MCF 10A (cell line): ENCODE results near the gene COL23A1. TPM values are rescaled to one million over a fixed set of nuclear protein-coding genes. Genes with fewer than 3 reads are reported as not detected.
A peak's percentile ranks its signal among the peaks of the same experiment; 100 is the strongest.

Source experiments
- BruUV-seq: library from RNA; stranded (reverse); fragments of 400-500 nt; replicated peaks from 2 replicates; lab custom pipeline; 2021; lab: Mats Ljungman, UMichigan
- CTCF ChIA-PET: fragments of 300-600 bp; sonication (Branson Sonifier 250); formaldehyde crosslinking; extraction: SDS; loops from one replicate; lab custom pipeline; 2021; ENCODE audit warnings: antibody characterized with exemption, inconsistent platforms; lab: Yijun Ruan, JAX
- POLR2A ChIA-PET: fragments of 300-600, 350-650 bp; sonication (Branson Sonifier 250); formaldehyde crosslinking; extraction: SDS; loops from one replicate; lab custom pipeline; 2020; ENCODE audit warnings: antibody characterized with exemption, inconsistent platforms; lab: Yijun Ruan, JAX
- DNase-seq: peaks from one replicate; pipeline ENCODE4 v3.0.0-alpha.2; 2018; ENCODE audit not compliant: unreplicated experiment
- H3K27ac Mint-ChIP-seq: one replicate; pipeline ENCODE4 v1.8.0; 2022; ENCODE audit warnings: mild to moderate bottlenecking, low read depth, mixed read lengths; ENCODE audit not compliant: unreplicated experiment
- H3K27me3 Mint-ChIP-seq: one replicate; pipeline ENCODE4 v1.8.0; 2022; ENCODE audit warnings: mixed read lengths; ENCODE audit not compliant: insufficient read depth, unreplicated experiment
- H3K36me3 Mint-ChIP-seq: one replicate; pipeline ENCODE4 v1.8.0; 2022; ENCODE audit warnings: mild to moderate bottlenecking, moderate library complexity, mixed read lengths; ENCODE audit not compliant: insufficient read depth, unreplicated experiment
- H3K4me1 Mint-ChIP-seq: one replicate; pipeline ENCODE4 v1.8.0; 2022; ENCODE audit warnings: mixed read lengths; ENCODE audit not compliant: insufficient read depth, unreplicated experiment
- H3K4me3 Mint-ChIP-seq: one replicate; pipeline ENCODE4 v1.8.0; 2022; ENCODE audit warnings: mild to moderate bottlenecking, moderate library complexity, mixed read lengths; ENCODE audit not compliant: unreplicated experiment
- H3K9me3 Mint-ChIP-seq: one replicate; pipeline ENCODE4 v1.8.0; 2022; ENCODE audit warnings: mixed read lengths; ENCODE audit not compliant: unreplicated experiment
- CTCF ChIP-seq: fragments of 200-600 bp; IDR thresholded peaks from one replicate; pipeline ENCODE4 v1.8.0; 2022; ENCODE audit warnings: antibody characterized with exemption, mild to moderate bottlenecking; ENCODE audit not compliant: unreplicated experiment
- intact Hi-C: fragments of 100-400 bp; cut with micrococcal nuclease; formaldehyde crosslinking; loops from 2 replicates; pipeline ENCODE4 v1.14.1; 2022
- total RNA-seq: library from RNA; stranded (reverse); gene quantifications from 2 replicates; pipeline ENCODE4 v1.2.3, GENCODE V29; 2022

COL23A1 gene
- total RNA-seq, 1 experiment from 2014 or later = not detected

GRCh38 chr5:178307267-178308045, 282.7 kb downstream of the COL23A1 start:
- Mint-ChIP-seq H3K36me3 (peaks cover 6% of the 10 kb centered on the region), H3K4me3 (no peak overlapping the region), H3K27me3 (peaks cover 24% of the 10 kb centered on the region), H3K9me3 (no peaks in the 10 kb centered on the region), H3K4me1 (no peaks in the 10 kb centered on the region), H3K27ac (no peak overlapping the region)
- TF ChIP-seq CTCF = no peak
- ChIA-PET CTCF (interaction anchor here (1.2 kb wide), 1 partner anchor 156 kb away, joined by 3 read pairs; no protein-coding TSS in a partner anchor), POLR2A (no interaction called here)
- intact Hi-C loops = no loop called here
- DNase-seq = no peak
- BruUV-seq = no TSS peak

DNA sequence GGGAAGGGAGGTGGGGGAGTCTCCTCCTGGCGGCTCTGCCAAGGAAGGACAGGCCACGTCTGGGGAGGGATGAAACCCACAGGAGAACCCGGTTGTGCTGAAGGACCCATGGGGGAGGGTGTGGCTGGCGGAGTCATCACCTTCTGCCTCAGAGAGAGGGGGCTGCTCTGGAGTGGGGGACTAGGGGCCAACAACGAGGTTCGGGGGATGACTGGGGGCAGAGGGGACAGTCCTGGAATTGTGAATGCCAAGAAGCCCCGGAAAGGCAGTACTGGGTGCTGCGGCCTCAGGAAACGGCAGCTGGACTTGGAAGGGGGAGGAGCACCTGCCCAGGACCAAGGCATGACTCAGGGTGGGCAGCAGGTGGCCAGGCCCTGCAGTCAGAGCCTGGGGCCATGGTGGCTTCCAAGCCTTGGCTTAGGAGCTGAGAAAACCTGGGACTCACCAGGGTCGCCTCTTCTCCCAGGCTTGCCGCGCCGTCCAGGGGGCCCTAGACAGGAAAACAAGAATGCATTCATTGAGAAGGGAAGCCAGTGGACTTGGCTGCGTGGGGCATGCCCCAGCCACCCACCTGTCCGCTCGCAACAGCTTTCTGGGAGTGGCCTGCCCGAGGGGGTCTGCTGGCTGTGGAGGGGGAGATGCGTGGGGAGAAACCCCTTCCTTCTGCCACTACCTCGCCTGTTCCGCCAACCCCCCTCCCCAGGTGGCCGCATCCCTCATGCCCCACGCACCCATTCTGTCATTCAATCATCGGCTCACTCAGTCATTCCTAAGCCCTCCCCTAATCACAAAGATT, 283.6 kb downstream of the COL23A1 start:
- DNase-seq = no peak
- Mint-ChIP-seq H3K4me3 (no peak overlapping the region), H3K36me3 (peaks cover 6% of the 10 kb centered on the region), H3K27me3 (peaks cover 32% of the 10 kb centered on the region), H3K27ac (no peak overlapping the region), H3K9me3 (no peaks in the 10 kb centered on the region), H3K4me1 (no peaks in the 10 kb centered on the region)
- ChIA-PET POLR2A (no interaction called here), CTCF (no interaction called here)
- TF ChIP-seq CTCF = no peak
- intact Hi-C loops = no loop called here
- no TSS peak for BruUV-seq

GRCh38 chr5:178305801-178306200, 284.4 kb downstream of the COL23A1 start:
- no TSS peak for BruUV-seq
- no peaks in the 10 kb centered on the region for H3K4me1 Mint-ChIP-seq
- H3K36me3 Mint-ChIP-seq = peaks cover 6% of the 10 kb centered on the region
- H3K27ac Mint-ChIP-seq = peak overlapping the region; percentile 35
- intact Hi-C loops = no loop called here
- H3K4me3 Mint-ChIP-seq = no peak overlapping the region
- DNase-seq = no peak
- POLR2A ChIA-PET = no interaction called here
- CTCF ChIA-PET = no interaction called here
- H3K27me3 Mint-ChIP-seq = peaks cover 40% of the 10 kb centered on the region
- no peak for TF ChIP-seq CTCF
- no peaks in the 10 kb centered on the region for H3K9me3 Mint-ChIP-seq
